ENCODE results near the gene ZNF527. TPM values are rescaled to one million over a fixed set of nuclear protein-coding genes. Genes with fewer than 3 reads are reported as not detected.

The ZNF527 gene
- polyA plus RNA-seq, 1 donor (not counting 4 experiments of a cell fraction or from before 2014, with no cell fraction given), result 2.9 TPM

GRCh38 chr19:37334179-37335071 is 36.5 kb upstream of the ZNF527 start:
- H3K27me3 ChIP-seq (ENCODE audit: control insufficient read depth, extremely low read depth, insufficient read depth, low read length), result no peaks in the 10 kb centered on the region
- peak; percentile 38 for DNase-seq (ENCODE audit: low read depth, low spot score)
- H3K27ac ChIP-seq (ENCODE audit: control insufficient read depth, insufficient read depth, low read length), result peak overlapping the region; percentile 72
- peaks cover under 1 to 5% of the 10 kb centered on the region in 2 experiments for H3K36me3 ChIP-seq (ENCODE audit: control insufficient read depth in 2 of 2, extremely low read depth in 1 of 2, insufficient read depth in 2 of 2, low read length in 2 of 2)
- H3K9me3 ChIP-seq (ENCODE audit: control insufficient read depth, low read depth, low read length), result no peaks in the 10 kb centered on the region
- dilution Hi-C loops (cut with MboI; ENCODE audit: extremely low pct_ligation_motif_present, low sequenced_read_pairs), result no loop called here
- peaks cover 26% of the 10 kb centered on the region for H3K79me2 ChIP-seq (ENCODE audit: control insufficient read depth, insufficient read depth, low read length)
- TF ChIP-seq CTCF (optimal IDR thresholded peaks at IDR 0.05 in 1 of 3, IDR thresholded peaks at IDR 0.05 in 1 of 3, conservative IDR thresholded peaks at IDR 0.05 in 1 of 3; ENCODE audit: extremely low read depth in 1 of 3, insufficient read depth in 2 of 3, low read length in 3 of 3) (no peak), EZH2 (IDR thresholded peaks at IDR 0.05; ENCODE audit: low read length) (no peak)
- H4K20me1 ChIP-seq (ENCODE audit: control insufficient read depth, extremely low read depth, insufficient read depth, low read length), result no peaks in the 10 kb centered on the region
- peak overlapping the region; percentile 82 to 93 (median 91) for H3K4me3 ChIP-seq (ENCODE audit: control insufficient read depth in 2 of 3, extremely low read depth in 1 of 3, insufficient read depth in 2 of 3, low read depth in 1 of 3, low read length in 3 of 3)
- FAIRE-seq, result peak; percentile 51
- peak overlapping the region; percentile 97 for H2AFZ ChIP-seq (ENCODE audit: control insufficient read depth, low read length)
- no peaks in the 10 kb centered on the region for H3K9me1 ChIP-seq (ENCODE audit: control insufficient read depth, extremely low read depth, insufficient read depth, low read length)
- H3K4me2 ChIP-seq (ENCODE audit: control insufficient read depth, extremely low read depth, insufficient read depth, low read depth, low read length), result peak overlapping the region; percentile 97
- H3K4me1 ChIP-seq (ENCODE audit: control insufficient read depth, extremely low read depth, insufficient read depth, low read length), result peaks cover 17% of the 10 kb centered on the region
- H3K9ac ChIP-seq (ENCODE audit: control insufficient read depth, extremely low read depth, insufficient read depth, low read length), result peak overlapping the region; percentile 87

- Histone ChIP-seq H3K9me3 (ENCODE audit: control insufficient read depth, low read depth, low read length) (no peaks in the 10 kb centered on the region), H3K4me3 (ENCODE audit: control insufficient read depth in 2 of 3, extremely low read depth in 1 of 3, insufficient read depth in 2 of 3, low read depth in 1 of 3, low read length in 3 of 3) (no peak overlapping the region), H3K4me1 (ENCODE audit: control insufficient read depth, extremely low read depth, insufficient read depth, low read length) (no peaks in the 10 kb centered on the region), H2AFZ (ENCODE audit: control insufficient read depth, low read length) (no peak overlapping the region), H3K36me3 (ENCODE audit: control insufficient read depth in 2 of 2, extremely low read depth in 1 of 2, insufficient read depth in 2 of 2, low read length in 2 of 2) (peaks cover 12 to 15% of the 10 kb centered on the region in 2 experiments), H4K20me1 (ENCODE audit: control insufficient read depth, extremely low read depth, insufficient read depth, low read length) (no peaks in the 10 kb centered on the region), H3K9ac (ENCODE audit: control insufficient read depth, extremely low read depth, insufficient read depth, low read length) (no peak overlapping the region), H3K27me3 (ENCODE audit: control insufficient read depth, extremely low read depth, insufficient read depth, low read length) (no peaks in the 10 kb centered on the region), H3K4me2 (ENCODE audit: control insufficient read depth, extremely low read depth, insufficient read depth, low read depth, low read length) (no peak overlapping the region), H3K27ac (ENCODE audit: control insufficient read depth, insufficient read depth, low read length) (no peak overlapping the region), H3K9me1 (ENCODE audit: control insufficient read depth, extremely low read depth, insufficient read depth, low read length) (no peaks in the 10 kb centered on the region), H3K79me2 (ENCODE audit: control insufficient read depth, insufficient read depth, low read length) (peaks cover 8% of the 10 kb centered on the region)
- TF ChIP-seq CTCF (optimal IDR thresholded peaks at IDR 0.05 in 1 of 3, IDR thresholded peaks at IDR 0.05 in 1 of 3, conservative IDR thresholded peaks at IDR 0.05 in 1 of 3; ENCODE audit: extremely low read depth in 1 of 3, insufficient read depth in 2 of 3, low read length in 3 of 3) (no peak), EZH2 (IDR thresholded peaks at IDR 0.05; ENCODE audit: low read length) (no peak)
- DNase-seq (ENCODE audit: low read depth, low spot score) (no peak), FAIRE-seq (no peak)
- dilution Hi-C loops (cut with MboI; ENCODE audit: extremely low pct_ligation_motif_present, low sequenced_read_pairs), result no loop called here
Measured at GRCh38 chr19:37342753-37343152, 28.1 kb upstream of the ZNF527 start.

All from keratinocyte (primary cell).